HepG2 (cell line): ENCODE measurements around the gene MCM3. TPM values are rescaled to one million over a fixed set of nuclear protein-coding genes. Genes with fewer than 3 reads are reported as not detected.

Experiments used
- CHD4 ChIP-seq: fragments of 200-600 bp; sonication (generic); IDR thresholded peaks from 2 replicates; pipeline ENCODE4 v1.7.0; 2017; ENCODE audit warnings: mild to moderate bottlenecking, low read length, borderline replicate concordance
- DNMT1 ChIP-seq: sonication (generic); formaldehyde crosslinking; IDR thresholded peaks from 2 replicates; pipeline ENCODE4 v1.5.1; 2020; ENCODE audit warnings: mild to moderate bottlenecking, missing genetic modification reagents
- KAT2B ChIP-seq: fragments of 150-350 bp; IDR thresholded peaks from 2 replicates; pipeline ENCODE4 v1.6.1; 2014; ENCODE audit warnings: low read depth, low read length, borderline replicate concordance
- SRSF9 ChIP-seq: fragments of 200-400 bp; formaldehyde crosslinking; IDR thresholded peaks from 2 replicates; pipeline ENCODE4 v1.6.1; 2018; ENCODE audit warnings: borderline replicate concordance, mild to moderate bottlenecking, low read depth, low read length; ENCODE audit not compliant: insufficient read depth, poor library complexity, severe bottlenecking
- ZBTB7B ChIP-seq: sonication (generic); formaldehyde crosslinking; IDR thresholded peaks from 2 replicates; pipeline ENCODE4 v1.4.0; 2020; ENCODE audit warnings: missing genetic modification reagents
- ZFP1 ChIP-seq: IDR thresholded peaks from 2 replicates; pipeline ENCODE4 v1.6.1; 2016
- ZNF10 ChIP-seq: sonication (generic); formaldehyde crosslinking; IDR thresholded peaks from 2 replicates; pipeline ENCODE4 v1.4.0; 2020; ENCODE audit warnings: mild to moderate bottlenecking, low read depth, missing genetic modification reagents, borderline replicate concordance
- ZNF124 ChIP-seq: sonication (generic); formaldehyde crosslinking; IDR thresholded peaks from 2 replicates; pipeline ENCODE4 v1.4.0; 2020; ENCODE audit warnings: missing genetic modification reagents
- ZNF251 ChIP-seq: sonication (generic); formaldehyde crosslinking; IDR thresholded peaks from 2 replicates; pipeline ENCODE4 v1.9.0; 2021; ENCODE audit warnings: mild to moderate bottlenecking, missing genetic modification reagents
- ZNF7 ChIP-seq: IDR thresholded peaks from 2 replicates; pipeline ENCODE4 v1.6.1; 2016; ENCODE audit warnings: missing biosample characterization, missing genetic modification reagents
- polyA plus RNA-seq, 8 experiments: library from polyadenylated mRNA; depleted of rRNA in 3 of 8; stranded (reverse) in 7 of 8; unstranded in 1 of 8; fragments of >200 nt; fragmentation: Illumina TruSeq in 4 of 8; extraction: Trizol in 4 of 8; gene quantifications; 2 replicates each; pipeline versions ENCODE4 v1.2.1 to v1.2.3, GENCODE V29; 2011 to 2016; ENCODE audit warnings: low read depth in 4 of 8, missing spikeins in 1 of 8, mixed read lengths in 1 of 8; ENCODE audit not compliant: insufficient read depth in 1 of 8
- total RNA-seq, 5 experiments: library from RNA; depleted of rRNA; stranded (reverse); fragments of >200 nt; fragmentation: Illumina TruSeq; extraction: Trizol; gene quantifications; 2 replicates each; pipeline ENCODE4 v1.2.3, GENCODE V29; 2016; ENCODE audit warnings: low read depth in 1 of 5
- TF ChIP-seq, protein P1 (sequence below): IDR thresholded peaks from 2 replicates; pipeline ENCODE4 v1.6.1; 2016; ENCODE audit warnings: low read depth, control low read depth
- TF ChIP-seq, protein P2 (sequence below): sonication (generic); formaldehyde crosslinking; IDR thresholded peaks from 2 replicates; pipeline ENCODE4 v1.4.0; 2020; ENCODE audit warnings: missing genetic modification reagents, mild to moderate bottlenecking, borderline replicate concordance
- TF ChIP-seq, protein P3 (sequence below), 2 experiments: fragments of 450-650 bp in 1 of 2; sonication (generic) in 1 of 2; formaldehyde crosslinking in 1 of 2; IDR thresholded peaks; 2 replicates each; pipeline versions ENCODE4 v1.6.1 to v1.8.0; 2016 to 2022; ENCODE audit warnings: antibody characterized with exemption in 1 of 2, mild to moderate bottlenecking in 1 of 2, missing genetic modification reagents in 1 of 2
- TF ChIP-seq, protein P4 (sequence below): IDR thresholded peaks from 2 replicates; pipeline ENCODE4 v1.6.1; 2016; ENCODE audit warnings: missing biosample characterization, missing genetic modification reagents, low read depth

Gene MCM3
- total and polyA plus RNA-seq, 2 of the 13 experiments (the other 11 are each of a cell fraction or from before 2014, with no cell fraction given) = 164 to 288 TPM

DNA sequence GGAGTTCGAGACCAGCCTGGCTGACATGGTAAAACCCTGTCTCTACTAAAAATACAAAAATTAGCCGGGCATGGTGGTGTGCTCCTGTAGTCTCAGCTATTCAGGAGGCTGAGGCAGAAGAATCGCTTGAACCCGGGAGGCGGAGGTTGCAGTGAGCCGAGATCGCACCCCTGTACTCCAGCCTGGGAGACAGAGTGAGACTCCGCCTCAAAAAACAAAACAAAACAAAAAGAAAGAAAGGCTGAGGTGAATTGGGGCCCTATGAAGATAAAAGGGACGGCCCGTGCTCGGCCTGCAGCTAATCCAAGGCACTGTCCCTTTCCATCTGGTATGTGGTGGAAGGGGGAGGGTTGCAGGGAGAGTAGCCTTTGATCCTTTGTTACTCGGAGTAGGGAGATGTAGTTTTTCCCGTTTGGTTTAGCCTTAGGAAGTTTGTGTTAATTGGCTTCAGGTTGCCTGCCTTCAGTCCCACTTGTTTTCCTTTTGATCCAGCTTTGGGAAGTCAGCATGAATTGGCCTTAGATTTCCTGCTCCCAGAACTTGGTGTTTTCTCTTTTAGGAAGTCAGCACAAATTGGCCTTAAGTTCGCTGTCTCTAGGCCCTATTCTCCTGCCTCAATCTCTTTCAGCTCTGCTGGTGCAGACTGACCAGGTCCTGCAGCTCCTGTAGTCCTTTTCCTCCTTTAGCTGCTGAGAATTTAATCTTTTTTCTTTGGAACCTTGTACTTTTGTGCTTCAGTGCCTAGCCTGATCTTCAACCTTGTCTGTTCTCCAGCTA is 41.3 kb upstream of the MCM3 start (continued):
- TF ChIP-seq, protein P1, sequence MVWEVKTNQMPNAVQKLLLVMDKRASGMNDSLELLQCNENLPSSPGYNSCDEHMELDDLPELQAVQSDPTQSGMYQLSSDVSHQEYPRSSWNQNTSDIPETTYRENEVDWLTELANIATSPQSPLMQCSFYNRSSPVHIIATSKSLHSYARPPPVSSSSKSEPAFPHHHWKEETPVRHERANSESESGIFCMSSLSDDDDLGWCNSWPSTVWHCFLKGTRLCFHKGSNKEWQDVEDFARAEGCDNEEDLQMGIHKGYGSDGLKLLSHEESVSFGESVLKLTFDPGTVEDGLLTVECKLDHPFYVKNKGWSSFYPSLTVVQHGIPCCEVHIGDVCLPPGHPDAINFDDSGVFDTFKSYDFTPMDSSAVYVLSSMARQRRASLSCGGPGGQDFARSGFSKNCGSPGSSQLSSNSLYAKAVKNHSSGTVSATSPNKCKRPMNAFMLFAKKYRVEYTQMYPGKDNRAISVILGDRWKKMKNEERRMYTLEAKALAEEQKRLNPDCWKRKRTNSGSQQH (CRISPR knock-in tag) = no peak
- TF ChIP-seq, protein P2, sequence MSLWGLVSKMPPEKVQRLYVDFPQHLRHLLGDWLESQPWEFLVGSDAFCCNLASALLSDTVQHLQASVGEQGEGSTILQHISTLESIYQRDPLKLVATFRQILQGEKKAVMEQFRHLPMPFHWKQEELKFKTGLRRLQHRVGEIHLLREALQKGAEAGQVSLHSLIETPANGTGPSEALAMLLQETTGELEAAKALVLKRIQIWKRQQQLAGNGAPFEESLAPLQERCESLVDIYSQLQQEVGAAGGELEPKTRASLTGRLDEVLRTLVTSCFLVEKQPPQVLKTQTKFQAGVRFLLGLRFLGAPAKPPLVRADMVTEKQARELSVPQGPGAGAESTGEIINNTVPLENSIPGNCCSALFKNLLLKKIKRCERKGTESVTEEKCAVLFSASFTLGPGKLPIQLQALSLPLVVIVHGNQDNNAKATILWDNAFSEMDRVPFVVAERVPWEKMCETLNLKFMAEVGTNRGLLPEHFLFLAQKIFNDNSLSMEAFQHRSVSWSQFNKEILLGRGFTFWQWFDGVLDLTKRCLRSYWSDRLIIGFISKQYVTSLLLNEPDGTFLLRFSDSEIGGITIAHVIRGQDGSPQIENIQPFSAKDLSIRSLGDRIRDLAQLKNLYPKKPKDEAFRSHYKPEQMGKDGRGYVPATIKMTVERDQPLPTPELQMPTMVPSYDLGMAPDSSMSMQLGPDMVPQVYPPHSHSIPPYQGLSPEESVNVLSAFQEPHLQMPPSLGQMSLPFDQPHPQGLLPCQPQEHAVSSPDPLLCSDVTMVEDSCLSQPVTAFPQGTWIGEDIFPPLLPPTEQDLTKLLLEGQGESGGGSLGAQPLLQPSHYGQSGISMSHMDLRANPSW (CRISPR knock-in tag) = no peak
- TF ChIP-seq, protein P3, sequence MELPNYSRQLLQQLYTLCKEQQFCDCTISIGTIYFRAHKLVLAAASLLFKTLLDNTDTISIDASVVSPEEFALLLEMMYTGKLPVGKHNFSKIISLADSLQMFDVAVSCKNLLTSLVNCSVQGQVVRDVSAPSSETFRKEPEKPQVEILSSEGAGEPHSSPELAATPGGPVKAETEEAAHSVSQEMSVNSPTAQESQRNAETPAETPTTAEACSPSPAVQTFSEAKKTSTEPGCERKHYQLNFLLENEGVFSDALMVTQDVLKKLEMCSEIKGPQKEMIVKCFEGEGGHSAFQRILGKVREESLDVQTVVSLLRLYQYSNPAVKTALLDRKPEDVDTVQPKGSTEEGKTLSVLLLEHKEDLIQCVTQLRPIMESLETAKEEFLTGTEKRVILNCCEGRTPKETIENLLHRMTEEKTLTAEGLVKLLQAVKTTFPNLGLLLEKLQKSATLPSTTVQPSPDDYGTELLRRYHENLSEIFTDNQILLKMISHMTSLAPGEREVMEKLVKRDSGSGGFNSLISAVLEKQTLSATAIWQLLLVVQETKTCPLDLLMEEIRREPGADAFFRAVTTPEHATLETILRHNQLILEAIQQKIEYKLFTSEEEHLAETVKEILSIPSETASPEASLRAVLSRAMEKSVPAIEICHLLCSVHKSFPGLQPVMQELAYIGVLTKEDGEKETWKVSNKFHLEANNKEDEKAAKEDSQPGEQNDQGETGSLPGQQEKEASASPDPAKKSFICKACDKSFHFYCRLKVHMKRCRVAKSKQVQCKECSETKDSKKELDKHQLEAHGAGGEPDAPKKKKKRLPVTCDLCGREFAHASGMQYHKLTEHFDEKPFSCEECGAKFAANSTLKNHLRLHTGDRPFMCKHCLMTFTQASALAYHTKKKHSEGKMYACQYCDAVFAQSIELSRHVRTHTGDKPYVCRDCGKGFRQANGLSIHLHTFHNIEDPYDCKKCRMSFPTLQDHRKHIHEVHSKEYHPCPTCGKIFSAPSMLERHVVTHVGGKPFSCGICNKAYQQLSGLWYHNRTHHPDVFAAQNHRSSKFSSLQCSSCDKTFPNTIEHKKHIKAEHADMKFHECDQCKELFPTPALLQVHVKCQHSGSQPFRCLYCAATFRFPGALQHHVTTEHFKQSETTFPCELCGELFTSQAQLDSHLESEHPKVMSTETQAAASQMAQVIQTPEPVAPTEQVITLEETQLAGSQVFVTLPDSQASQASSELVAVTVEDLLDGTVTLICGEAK (IDR thresholded peaks at IDR 0.05) = no peak
- TF ChIP-seq, protein P3 (CRISPR knock-in tag; IDR thresholded peaks at IDR 0.05) = no peak
- TF ChIP-seq ZNF10 (CRISPR knock-in tag) = no peak
- TF ChIP-seq DNMT1 = no peak
- TF ChIP-seq ZNF7 (CRISPR knock-in tag) = no peak
- peak; percentile 27; the same call in 1 of the 2 replicates for TF ChIP-seq ZBTB7B (CRISPR knock-in tag)
- TF ChIP-seq, protein P4, sequence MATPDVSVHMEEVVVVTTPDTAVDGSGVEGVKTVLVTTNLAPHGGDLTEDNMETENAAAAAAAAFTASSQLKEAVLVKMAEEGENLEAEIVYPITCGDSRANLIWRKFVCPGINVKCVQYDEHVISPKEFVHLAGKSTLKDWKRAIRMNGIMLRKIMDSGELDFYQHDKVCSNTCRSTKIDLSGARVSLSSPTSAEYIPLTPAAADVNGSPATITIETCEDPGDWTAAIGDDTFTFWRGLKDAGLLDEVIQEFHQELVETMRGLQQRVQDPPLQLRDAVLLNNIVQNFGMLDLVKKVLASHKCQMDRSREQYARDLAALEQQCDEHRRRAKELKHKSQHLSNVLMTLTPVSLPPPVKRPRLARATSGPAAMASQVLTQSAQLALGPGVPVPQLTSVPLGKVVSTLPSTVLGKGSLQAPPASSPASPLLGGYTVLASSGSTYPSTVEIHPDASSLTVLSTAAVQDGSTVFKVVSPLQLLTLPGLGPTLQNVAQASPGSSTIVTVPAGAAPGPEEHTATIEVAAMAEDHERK = no peak
- TF ChIP-seq SRSF9 = no peak
- no peak; the same call in 1 of the 2 replicates for TF ChIP-seq ZNF124
- TF ChIP-seq ZNF251 = no peak
- peak; percentile 58 for TF ChIP-seq ZFP1 (CRISPR knock-in tag)
- no peak for TF ChIP-seq CHD4
- no peak for TF ChIP-seq KAT2B
